MCF 10A (cell line): ENCODE data around the gene BAHD1. TPM values are rescaled to one million over a fixed set of nuclear protein-coding genes. Genes with fewer than 3 reads are reported as not detected.

Experiments
- BruUV-seq: library from RNA; stranded (reverse); fragments of 400-500 nt; replicated peaks from 2 replicates; lab custom pipeline; 2021; lab: Mats Ljungman, UMichigan
- CTCF ChIA-PET: fragments of 300-600 bp; sonication (Branson Sonifier 250); formaldehyde crosslinking; extraction: SDS; loops from one replicate; lab custom pipeline; 2021; ENCODE audit warnings: antibody characterized with exemption, inconsistent platforms; lab: Yijun Ruan, JAX
- POLR2A ChIA-PET: fragments of 300-600, 350-650 bp; sonication (Branson Sonifier 250); formaldehyde crosslinking; extraction: SDS; loops from one replicate; lab custom pipeline; 2020; ENCODE audit warnings: antibody characterized with exemption, inconsistent platforms; lab: Yijun Ruan, JAX
- DNase-seq: peaks from one replicate; pipeline ENCODE4 v3.0.0-alpha.2; 2018; ENCODE audit not compliant: unreplicated experiment
- H3K27ac Mint-ChIP-seq: one replicate; pipeline ENCODE4 v1.8.0; 2022; ENCODE audit warnings: mild to moderate bottlenecking, low read depth, mixed read lengths; ENCODE audit not compliant: unreplicated experiment
- H3K27me3 Mint-ChIP-seq: one replicate; pipeline ENCODE4 v1.8.0; 2022; ENCODE audit warnings: mixed read lengths; ENCODE audit not compliant: insufficient read depth, unreplicated experiment
- H3K36me3 Mint-ChIP-seq: one replicate; pipeline ENCODE4 v1.8.0; 2022; ENCODE audit warnings: mild to moderate bottlenecking, moderate library complexity, mixed read lengths; ENCODE audit not compliant: insufficient read depth, unreplicated experiment
- H3K4me1 Mint-ChIP-seq: one replicate; pipeline ENCODE4 v1.8.0; 2022; ENCODE audit warnings: mixed read lengths; ENCODE audit not compliant: insufficient read depth, unreplicated experiment
- H3K4me3 Mint-ChIP-seq: one replicate; pipeline ENCODE4 v1.8.0; 2022; ENCODE audit warnings: mild to moderate bottlenecking, moderate library complexity, mixed read lengths; ENCODE audit not compliant: unreplicated experiment
- H3K9me3 Mint-ChIP-seq: one replicate; pipeline ENCODE4 v1.8.0; 2022; ENCODE audit warnings: mixed read lengths; ENCODE audit not compliant: unreplicated experiment
- intact Hi-C: fragments of 100-400 bp; cut with micrococcal nuclease; formaldehyde crosslinking; loops from 2 replicates; pipeline ENCODE4 v1.14.1; 2022
- total RNA-seq: library from RNA; stranded (reverse); gene quantifications from 2 replicates; pipeline ENCODE4 v1.2.3, GENCODE V29; 2022
- TF ChIP-seq, protein P1 (sequence below): fragments of 200-600 bp; IDR thresholded peaks from one replicate; pipeline ENCODE4 v1.8.0; 2022; ENCODE audit warnings: antibody characterized with exemption, mild to moderate bottlenecking; ENCODE audit not compliant: unreplicated experiment

BAHD1 gene
- total RNA-seq, 1 experiment from 2014 or later, result 14.9 TPM

DNA sequence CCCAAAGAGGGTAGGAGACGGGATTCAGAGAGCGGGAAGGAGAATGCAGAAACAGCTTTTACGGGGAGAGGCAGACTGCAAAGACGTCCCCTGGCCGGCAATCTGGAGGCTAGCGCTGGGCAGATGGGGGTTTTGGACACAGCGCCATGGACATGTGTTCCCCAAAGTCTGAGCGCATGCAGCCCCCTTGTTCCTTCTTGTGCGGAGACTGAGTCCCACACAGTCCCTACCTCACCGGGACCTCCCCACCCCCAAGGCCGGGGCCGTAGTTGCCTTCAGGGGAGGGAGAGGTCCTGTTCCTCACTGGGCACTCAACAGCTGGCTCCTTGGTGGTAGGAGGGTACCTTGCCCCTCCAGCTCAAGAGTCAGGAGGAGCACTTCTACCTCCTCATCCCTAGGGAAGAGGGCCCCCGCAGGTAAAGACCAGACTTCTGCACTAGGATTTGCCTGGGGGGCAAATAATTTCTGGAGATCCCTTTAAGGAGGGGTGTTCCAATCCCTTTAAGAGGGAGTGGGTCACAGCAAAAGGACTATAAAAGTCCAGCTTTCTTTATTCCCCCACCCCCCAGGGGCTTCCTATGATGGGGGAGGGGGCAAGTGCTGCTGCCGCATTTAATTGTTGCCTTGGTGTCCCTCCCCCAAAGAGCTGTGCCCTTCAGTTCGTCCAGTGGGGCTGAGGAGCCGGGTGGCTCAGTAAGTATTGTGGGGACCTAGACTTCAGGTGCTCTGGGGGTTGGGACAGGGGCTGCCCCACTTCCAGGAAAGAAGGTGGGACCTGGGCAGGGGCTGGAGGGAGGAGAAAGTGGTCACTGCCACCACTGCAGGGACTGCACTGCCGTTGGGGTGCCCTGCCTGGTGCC lies 3.6 kb upstream of the BAHD1 start:
- H3K27ac Mint-ChIP-seq, result peak overlapping the region; percentile 57
- H3K9me3 Mint-ChIP-seq, result no peaks in the 10 kb centered on the region
- H3K4me3 Mint-ChIP-seq, result peak overlapping the region; percentile 58
- TF ChIP-seq, protein P1, sequence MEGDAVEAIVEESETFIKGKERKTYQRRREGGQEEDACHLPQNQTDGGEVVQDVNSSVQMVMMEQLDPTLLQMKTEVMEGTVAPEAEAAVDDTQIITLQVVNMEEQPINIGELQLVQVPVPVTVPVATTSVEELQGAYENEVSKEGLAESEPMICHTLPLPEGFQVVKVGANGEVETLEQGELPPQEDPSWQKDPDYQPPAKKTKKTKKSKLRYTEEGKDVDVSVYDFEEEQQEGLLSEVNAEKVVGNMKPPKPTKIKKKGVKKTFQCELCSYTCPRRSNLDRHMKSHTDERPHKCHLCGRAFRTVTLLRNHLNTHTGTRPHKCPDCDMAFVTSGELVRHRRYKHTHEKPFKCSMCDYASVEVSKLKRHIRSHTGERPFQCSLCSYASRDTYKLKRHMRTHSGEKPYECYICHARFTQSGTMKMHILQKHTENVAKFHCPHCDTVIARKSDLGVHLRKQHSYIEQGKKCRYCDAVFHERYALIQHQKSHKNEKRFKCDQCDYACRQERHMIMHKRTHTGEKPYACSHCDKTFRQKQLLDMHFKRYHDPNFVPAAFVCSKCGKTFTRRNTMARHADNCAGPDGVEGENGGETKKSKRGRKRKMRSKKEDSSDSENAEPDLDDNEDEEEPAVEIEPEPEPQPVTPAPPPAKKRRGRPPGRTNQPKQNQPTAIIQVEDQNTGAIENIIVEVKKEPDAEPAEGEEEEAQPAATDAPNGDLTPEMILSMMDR, result no peak
- no peak for DNase-seq
- CTCF ChIA-PET, result interaction anchor here (0.5 to 0.9 kb wide), 2 partner anchors 14 to 549 kb away, joined by 3 to 4 read pairs; no protein-coding TSS in a partner anchor
- H3K36me3 Mint-ChIP-seq, result no peaks in the 10 kb centered on the region
- BruUV-seq, result no TSS peak
- H3K4me1 Mint-ChIP-seq, result peaks cover 16% of the 10 kb centered on the region
- H3K27me3 Mint-ChIP-seq, result peaks cover 22% of the 10 kb centered on the region
- POLR2A ChIA-PET, result interaction anchor here (0.6 kb wide), 1 partner anchor 68 kb away, joined by 3 read pairs; no protein-coding TSS in a partner anchor
- intact Hi-C loops, result no loop called here

DNA sequence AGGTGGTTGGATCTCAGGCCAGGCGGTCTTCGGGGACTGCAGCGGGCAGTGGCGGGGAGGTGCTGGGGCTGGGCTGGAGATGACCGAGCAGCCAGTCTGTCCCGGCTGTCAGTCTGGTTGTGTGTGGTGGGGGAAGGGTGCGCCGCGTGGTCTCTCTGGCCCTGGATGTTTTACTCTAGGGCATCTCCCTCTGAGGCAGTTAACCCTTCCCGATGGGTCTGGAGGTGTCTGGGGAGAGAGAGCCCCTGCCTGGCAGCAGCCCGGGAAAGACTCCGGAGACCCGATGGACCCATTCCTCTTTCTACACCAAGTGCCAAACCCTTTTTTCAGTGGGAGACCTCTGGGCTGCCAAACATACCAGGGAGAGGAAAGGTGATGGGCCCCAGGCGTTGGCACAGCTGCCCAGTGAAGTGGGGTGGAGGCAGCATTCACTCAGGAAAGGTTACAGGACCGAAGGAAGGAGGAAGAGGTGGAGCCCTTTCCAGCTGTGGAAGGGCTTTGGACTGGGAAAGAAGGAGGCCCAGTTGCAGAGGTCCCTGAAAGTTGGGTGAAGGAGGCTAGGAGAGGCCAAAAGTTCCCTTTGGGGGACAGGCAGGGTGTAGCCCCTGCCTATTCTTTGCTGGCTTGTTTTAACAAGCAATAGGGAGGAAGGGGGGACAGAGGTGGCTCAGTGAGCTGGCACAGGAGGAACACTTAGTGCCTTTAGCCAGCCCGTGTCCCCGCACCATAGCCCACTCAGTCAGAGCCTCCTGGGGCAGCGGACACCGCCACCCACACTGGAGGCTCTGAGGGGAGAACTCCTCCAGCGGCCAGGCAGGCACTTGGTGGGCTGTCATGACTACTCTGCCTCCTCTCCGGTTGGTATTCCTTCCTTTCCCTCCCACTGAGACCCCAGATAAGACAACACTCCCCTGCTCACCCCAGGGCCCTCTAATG lies 2.7 kb upstream of the BAHD1 start:
- Mint-ChIP-seq H3K4me3 (no peak overlapping the region), H3K27ac (no peak overlapping the region), H3K4me1 (peaks cover 16% of the 10 kb centered on the region), H3K9me3 (no peaks in the 10 kb centered on the region), H3K27me3 (peaks cover 22% of the 10 kb centered on the region), H3K36me3 (no peaks in the 10 kb centered on the region)
- TF ChIP-seq, protein P1, result no peak
- no TSS peak for BruUV-seq
- intact Hi-C loops, result no loop called here
- ChIA-PET CTCF (no interaction called here), POLR2A (interaction anchor here (0.6 kb wide), 1 partner anchor 67 kb away, joined by 3 read pairs; no protein-coding TSS in a partner anchor)
- no peak for DNase-seq

DNA sequence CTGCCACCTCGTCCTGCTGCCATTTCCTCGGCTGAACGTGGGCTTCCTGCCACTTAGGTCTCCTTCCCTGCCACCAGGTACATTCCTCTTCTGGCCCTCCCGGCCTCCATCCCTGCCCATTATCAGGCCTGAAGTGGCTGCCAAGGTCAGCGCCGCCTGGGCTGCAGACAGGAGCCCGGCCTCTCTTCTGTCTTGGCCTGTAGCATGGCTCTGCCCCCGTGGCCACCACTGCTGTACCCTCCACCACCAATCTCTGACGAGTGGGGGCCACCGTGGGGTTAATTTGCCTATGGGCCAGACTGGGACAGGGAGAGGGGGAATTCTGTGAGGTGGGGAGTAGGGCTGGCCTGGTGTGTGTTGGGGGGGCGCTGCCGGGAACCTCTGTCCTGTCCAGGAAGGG lies 2.0 kb upstream of the BAHD1 start:
- Mint-ChIP-seq H3K4me3 (no peak overlapping the region), H3K27ac (no peak overlapping the region), H3K36me3 (no peaks in the 10 kb centered on the region), H3K9me3 (no peaks in the 10 kb centered on the region), H3K27me3 (peaks cover 22% of the 10 kb centered on the region), H3K4me1 (peaks cover 19% of the 10 kb centered on the region)
- BruUV-seq, result no TSS peak
- CTCF ChIA-PET, result no interaction called here
- POLR2A ChIA-PET, result interaction anchor here (0.8 to 2.5 kb wide), 4 partner anchors 17 to 393 kb away, joined by 3 to 10 read pairs (median 6); partner anchors contain the start of genes IVD and KNSTRN
- TF ChIP-seq, protein P1, result no peak
- DNase-seq, result no peak
- intact Hi-C loops, result no loop called here
